A549 (cell line): Measurements from ENCODE around the gene OOSP2.

ENCODE experiments used
- CEBPB ChIP-seq, 2 experiments: fragments of >200 bp in 1 of 2; sonication (Bioruptor Twin) in 1 of 2; formaldehyde crosslinking in 1 of 2; IDR thresholded peaks; 2 replicates each; pipeline ENCODE4 v1.6.1; 2012 to 2016
- CTCF ChIP-seq: fragments of >200 bp; sonication (Bioruptor Twin); formaldehyde crosslinking; IDR thresholded peaks from 3 replicates; pipeline ENCODE4 v1.5.1; 2016
- ESRRA ChIP-seq: fragments of 150-350 bp; IDR thresholded peaks from 2 replicates; pipeline ENCODE4 v1.6.1; 2014; ENCODE audit warnings: mild to moderate bottlenecking, low read length, borderline replicate concordance
- FOXS1 ChIP-seq: fragments of 250-450 bp; sonication (Bioruptor Pico); IDR thresholded peaks from 2 replicates; pipeline ENCODE4 v1.5.0; 2020; ENCODE audit warnings: mild to moderate bottlenecking, moderate library complexity
- HOXA7 ChIP-seq: fragments of 250-450 bp; sonication (Bioruptor Pico); IDR thresholded peaks from 2 replicates; pipeline ENCODE4 v1.5.0; 2020; ENCODE audit warnings: mild to moderate bottlenecking, moderate library complexity
- JUNB ChIP-seq: fragments of >200 bp; sonication (Bioruptor Twin); formaldehyde crosslinking; IDR thresholded peaks from 2 replicates; pipeline ENCODE4 v1.6.1; 2016
- KDM1A ChIP-seq: fragments of 200-600 bp; sonication (generic); IDR thresholded peaks from 2 replicates; pipeline ENCODE4 v1.6.1; 2016; ENCODE audit warnings: low read depth, mild to moderate bottlenecking
- NPAS2 ChIP-seq: fragments of 250-450 bp; sonication (Bioruptor Pico); IDR thresholded peaks from 2 replicates; pipeline ENCODE4 v1.8.0; 2022; ENCODE audit warnings: mild to moderate bottlenecking, moderate library complexity, borderline replicate concordance
- POLR2A ChIP-seq: IDR thresholded peaks from 2 replicates; pipeline ENCODE4 v1.6.1; 2012; ENCODE audit warnings: mild to moderate bottlenecking, low read length
- TP53 ChIP-seq: fragments of 250-450 bp; sonication (Bioruptor Pico); IDR thresholded peaks from 2 replicates; pipeline ENCODE4 v1.5.0; 2021; ENCODE audit warnings: mild to moderate bottlenecking, moderate library complexity
- ZC3H11A ChIP-seq: fragments of 450-650 bp; IDR thresholded peaks from 2 replicates; pipeline ENCODE4 v1.6.1; 2014; ENCODE audit warnings: antibody characterized with exemption, mild to moderate bottlenecking
- TF ChIP-seq, protein P1 (sequence below): fragments of 200-600 bp; sonication (generic); IDR thresholded peaks from 2 replicates; pipeline ENCODE4 v1.6.1; 2016; ENCODE audit warnings: antibody characterized with exemption, mild to moderate bottlenecking, moderate library complexity
- TF ChIP-seq, protein P2 (sequence below): IDR thresholded peaks from 2 replicates; pipeline ENCODE4 v1.6.1; 2012
- TF ChIP-seq, protein P3 (sequence below): fragments of 150-350 bp; IDR thresholded peaks from 2 replicates; pipeline ENCODE4 v1.6.1; 2014; ENCODE audit warnings: low read depth, mild to moderate bottlenecking, low read length

- TF ChIP-seq CTCF (no peak), POLR2A (no peak), NPAS2 (CRISPR knock-in tag) (no peak), CEBPB (IDR thresholded peaks at IDR 0.05) (no peak), TP53 (no peak), ESRRA (no peak), FOXS1 (CRISPR knock-in tag) (no peak), HOXA7 (CRISPR knock-in tag) (no peak), KDM1A (no peak), ZC3H11A (no peak), JUNB (no peak)
- TF ChIP-seq, protein P1, sequence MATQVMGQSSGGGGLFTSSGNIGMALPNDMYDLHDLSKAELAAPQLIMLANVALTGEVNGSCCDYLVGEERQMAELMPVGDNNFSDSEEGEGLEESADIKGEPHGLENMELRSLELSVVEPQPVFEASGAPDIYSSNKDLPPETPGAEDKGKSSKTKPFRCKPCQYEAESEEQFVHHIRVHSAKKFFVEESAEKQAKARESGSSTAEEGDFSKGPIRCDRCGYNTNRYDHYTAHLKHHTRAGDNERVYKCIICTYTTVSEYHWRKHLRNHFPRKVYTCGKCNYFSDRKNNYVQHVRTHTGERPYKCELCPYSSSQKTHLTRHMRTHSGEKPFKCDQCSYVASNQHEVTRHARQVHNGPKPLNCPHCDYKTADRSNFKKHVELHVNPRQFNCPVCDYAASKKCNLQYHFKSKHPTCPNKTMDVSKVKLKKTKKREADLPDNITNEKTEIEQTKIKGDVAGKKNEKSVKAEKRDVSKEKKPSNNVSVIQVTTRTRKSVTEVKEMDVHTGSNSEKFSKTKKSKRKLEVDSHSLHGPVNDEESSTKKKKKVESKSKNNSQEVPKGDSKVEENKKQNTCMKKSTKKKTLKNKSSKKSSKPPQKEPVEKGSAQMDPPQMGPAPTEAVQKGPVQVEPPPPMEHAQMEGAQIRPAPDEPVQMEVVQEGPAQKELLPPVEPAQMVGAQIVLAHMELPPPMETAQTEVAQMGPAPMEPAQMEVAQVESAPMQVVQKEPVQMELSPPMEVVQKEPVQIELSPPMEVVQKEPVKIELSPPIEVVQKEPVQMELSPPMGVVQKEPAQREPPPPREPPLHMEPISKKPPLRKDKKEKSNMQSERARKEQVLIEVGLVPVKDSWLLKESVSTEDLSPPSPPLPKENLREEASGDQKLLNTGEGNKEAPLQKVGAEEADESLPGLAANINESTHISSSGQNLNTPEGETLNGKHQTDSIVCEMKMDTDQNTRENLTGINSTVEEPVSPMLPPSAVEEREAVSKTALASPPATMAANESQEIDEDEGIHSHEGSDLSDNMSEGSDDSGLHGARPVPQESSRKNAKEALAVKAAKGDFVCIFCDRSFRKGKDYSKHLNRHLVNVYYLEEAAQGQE: no peak
- TF ChIP-seq, protein P2, sequence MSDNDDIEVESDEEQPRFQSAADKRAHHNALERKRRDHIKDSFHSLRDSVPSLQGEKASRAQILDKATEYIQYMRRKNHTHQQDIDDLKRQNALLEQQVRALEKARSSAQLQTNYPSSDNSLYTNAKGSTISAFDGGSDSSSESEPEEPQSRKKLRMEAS: no peak
- TF ChIP-seq, protein P3, sequence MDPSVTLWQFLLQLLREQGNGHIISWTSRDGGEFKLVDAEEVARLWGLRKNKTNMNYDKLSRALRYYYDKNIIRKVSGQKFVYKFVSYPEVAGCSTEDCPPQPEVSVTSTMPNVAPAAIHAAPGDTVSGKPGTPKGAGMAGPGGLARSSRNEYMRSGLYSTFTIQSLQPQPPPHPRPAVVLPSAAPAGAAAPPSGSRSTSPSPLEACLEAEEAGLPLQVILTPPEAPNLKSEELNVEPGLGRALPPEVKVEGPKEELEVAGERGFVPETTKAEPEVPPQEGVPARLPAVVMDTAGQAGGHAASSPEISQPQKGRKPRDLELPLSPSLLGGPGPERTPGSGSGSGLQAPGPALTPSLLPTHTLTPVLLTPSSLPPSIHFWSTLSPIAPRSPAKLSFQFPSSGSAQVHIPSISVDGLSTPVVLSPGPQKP: no peak
Measured at GRCh38 chr11:59990421-59990820, 49.8 kb upstream of the OOSP2 start.
